Measurements from ENCODE around the gene MGAT5.

Gene MGAT5

GRCh38 chr2:134230885-134231284, 23.0 kb upstream of the MGAT5 start:
- no peak overlapping the region for H3K4me3 ChIP-seq (ENCODE audit: low read depth, low read length)

GRCh38 chr2:134231301-134231964, 22.4 kb upstream of the MGAT5 start:
- no peak overlapping the region for H3K4me3 ChIP-seq (ENCODE audit: low read depth, low read length)

GRCh38 chr2:134231965-134232340, 21.9 kb upstream of the MGAT5 start:
- H3K4me3 ChIP-seq (ENCODE audit: low read depth, low read length): no peak overlapping the region

GRCh38 chr2:134232461-134232860, 21.4 kb upstream of the MGAT5 start:
- H3K4me3 ChIP-seq (ENCODE audit: low read depth, low read length): no peak overlapping the region

GRCh38 chr2:134232868-134233727, 20.8 kb upstream of the MGAT5 start:
- H3K4me3 ChIP-seq (ENCODE audit: low read depth, low read length): no peak overlapping the region

GRCh38 chr2:134233728-134234136, 20.1 kb upstream of the MGAT5 start:
- H3K4me3 ChIP-seq (ENCODE audit: low read depth, low read length): no peak overlapping the region

GRCh38 chr2:134234535-134234934, 19.3 kb upstream of the MGAT5 start:
- no peak overlapping the region for H3K4me3 ChIP-seq (ENCODE audit: low read depth, low read length)

GRCh38 chr2:134235510-134236144, 18.2 kb upstream of the MGAT5 start:
- H3K4me3 ChIP-seq (ENCODE audit: low read depth, low read length): no peak overlapping the region

GRCh38 chr2:134238371-134238770, 15.5 kb upstream of the MGAT5 start:
- H3K4me3 ChIP-seq (ENCODE audit: low read depth, low read length): no peak overlapping the region

GRCh38 chr2:134240061-134240460, 13.8 kb upstream of the MGAT5 start:
- H3K4me3 ChIP-seq (ENCODE audit: low read depth, low read length): no peak overlapping the region

GRCh38 chr2:134241911-134242310, 12.0 kb upstream of the MGAT5 start:
- no peak overlapping the region for H3K4me3 ChIP-seq (ENCODE audit: low read depth, low read length)

GRCh38 chr2:134243244-134243643, 10.6 kb upstream of the MGAT5 start:
- H3K4me3 ChIP-seq (ENCODE audit: low read depth, low read length): no peak overlapping the region

GRCh38 chr2:134244086-134244485, 9.8 kb upstream of the MGAT5 start:
- no peak overlapping the region for H3K4me3 ChIP-seq (ENCODE audit: low read depth, low read length)

- H3K4me3 ChIP-seq (ENCODE audit: low read depth, low read length): no peak overlapping the region
Measured at GRCh38 chr2:134244587-134244986, 9.3 kb upstream of the MGAT5 start.

- no peak overlapping the region for H3K4me3 ChIP-seq (ENCODE audit: low read depth, low read length)
Measured at GRCh38 chr2:134245340-134245984, 8.4 kb upstream of the MGAT5 start.

GRCh38 chr2:134246154-134246874, 7.6 kb upstream of the MGAT5 start:
- no peak overlapping the region for H3K4me3 ChIP-seq (ENCODE audit: low read depth, low read length)

- no peak overlapping the region for H3K4me3 ChIP-seq (ENCODE audit: low read depth, low read length)
Measured at GRCh38 chr2:134247679-134248078, 6.2 kb upstream of the MGAT5 start.

GRCh38 chr2:134248913-134249312, 5.0 kb upstream of the MGAT5 start:
- no peak overlapping the region for H3K4me3 ChIP-seq (ENCODE audit: low read depth, low read length)

GRCh38 chr2:134249755-134250154, 4.1 kb upstream of the MGAT5 start:
- H3K4me3 ChIP-seq (ENCODE audit: low read depth, low read length): no peak overlapping the region

GRCh38 chr2:134250840-134251461, 2.9 kb upstream of the MGAT5 start:
- no peak overlapping the region for H3K4me3 ChIP-seq (ENCODE audit: low read depth, low read length)
